ENCODE measurements around the gene GFRA1.

Gene GFRA1, protein sequence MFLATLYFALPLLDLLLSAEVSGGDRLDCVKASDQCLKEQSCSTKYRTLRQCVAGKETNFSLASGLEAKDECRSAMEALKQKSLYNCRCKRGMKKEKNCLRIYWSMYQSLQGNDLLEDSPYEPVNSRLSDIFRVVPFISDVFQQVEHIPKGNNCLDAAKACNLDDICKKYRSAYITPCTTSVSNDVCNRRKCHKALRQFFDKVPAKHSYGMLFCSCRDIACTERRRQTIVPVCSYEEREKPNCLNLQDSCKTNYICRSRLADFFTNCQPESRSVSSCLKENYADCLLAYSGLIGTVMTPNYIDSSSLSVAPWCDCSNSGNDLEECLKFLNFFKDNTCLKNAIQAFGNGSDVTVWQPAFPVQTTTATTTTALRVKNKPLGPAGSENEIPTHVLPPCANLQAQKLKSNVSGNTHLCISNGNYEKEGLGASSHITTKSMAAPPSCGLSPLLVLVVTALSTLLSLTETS

GRCh38 chr10:116272440-116273283 lies at the start of gene GFRA1:
Gene GFRA1 (minus strand): TSS chr10:116273206. CDS start chr10:116272029, 1,177 bp downstream.
- no peak for DNase-seq (ENCODE audit: low read depth)

GRCh38 chr10:116316503-116316902 lies 43.5 kb upstream of the GFRA1 start:
- no peak for DNase-seq (ENCODE audit: low read depth)

- DNase-seq (ENCODE audit: low read depth): no peak
Measured at GRCh38 chr10:116312548-116312947, 39.5 kb upstream of the GFRA1 start.

GRCh38 chr10:116311706-116312490 lies 38.9 kb upstream of the GFRA1 start:
- DNase-seq (ENCODE audit: low read depth): no peak

- DNase-seq (ENCODE audit: low read depth): no peak
Measured at GRCh38 chr10:116311016-116311415, 38.0 kb upstream of the GFRA1 start.

DNA sequence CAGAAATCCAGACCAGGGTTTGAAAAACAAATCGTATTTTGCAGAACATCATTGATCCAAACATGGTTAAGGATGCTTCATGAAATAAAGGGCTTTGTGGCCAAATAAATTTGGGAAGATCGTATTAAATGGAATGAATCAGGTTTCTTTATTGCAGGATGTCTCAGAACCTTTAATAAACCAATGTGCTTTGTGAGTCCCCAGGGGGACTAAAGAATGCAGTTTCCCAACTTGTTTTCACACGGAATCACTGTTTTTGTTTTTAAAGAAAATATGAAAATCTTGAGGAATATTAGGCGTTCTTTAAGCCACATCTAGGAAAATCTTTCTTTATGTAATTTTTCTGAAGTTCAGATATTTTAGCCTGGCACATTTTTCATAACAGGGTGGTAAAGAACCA lies 34.4 kb upstream of the GFRA1 start:
- DNase-seq (ENCODE audit: low read depth): no peak

- no peak for DNase-seq (ENCODE audit: low read depth)
Measured at GRCh38 chr10:116306847-116307246, 33.8 kb upstream of the GFRA1 start.

DNA sequence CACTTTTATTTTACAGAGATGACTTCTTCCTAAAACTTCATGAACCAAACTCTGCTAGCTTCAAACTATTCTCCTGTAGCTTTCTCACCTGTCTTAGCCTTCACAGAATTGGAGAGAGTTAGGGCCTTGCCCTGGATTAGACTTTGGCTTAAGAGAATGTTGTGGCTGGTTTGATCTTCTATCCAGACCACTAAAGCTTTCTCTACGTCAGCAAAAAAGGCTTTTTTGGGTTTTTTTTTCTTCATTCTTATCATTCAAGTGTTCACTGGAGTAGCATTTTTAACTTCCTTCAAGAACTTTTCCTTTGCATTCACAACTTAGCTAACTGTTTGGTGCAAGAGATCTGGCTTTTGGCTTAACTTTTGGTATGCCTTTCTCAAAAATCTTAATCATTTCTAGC lies 31.9 kb upstream of the GFRA1 start:
- DNase-seq (ENCODE audit: low read depth): no peak

GRCh38 chr10:116300542-116300941 lies 27.5 kb upstream of the GFRA1 start:
- no peak for DNase-seq (ENCODE audit: low read depth)

DNA sequence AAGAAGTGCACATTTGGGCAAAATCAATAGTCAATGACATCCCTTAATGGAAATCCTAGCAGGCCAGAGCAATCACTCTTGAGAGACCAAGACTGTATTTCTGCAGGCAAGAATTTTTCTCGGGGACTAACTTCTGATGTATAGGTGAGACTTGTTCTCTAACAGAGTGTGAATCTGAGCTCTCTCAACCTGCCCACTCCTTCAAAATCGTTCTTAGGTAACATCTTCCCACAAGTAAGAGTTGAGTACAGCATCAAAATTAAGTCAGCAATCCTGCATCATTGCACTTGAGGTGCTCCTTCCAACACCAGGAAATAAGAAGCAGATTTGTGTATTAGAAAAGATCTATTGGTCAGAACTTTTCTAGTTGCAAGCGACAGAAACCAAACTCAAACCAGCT lies 25.6 kb upstream of the GFRA1 start:
- no peak for DNase-seq (ENCODE audit: low read depth)

GRCh38 chr10:116296291-116296721 lies 23.3 kb upstream of the GFRA1 start:
- DNase-seq (ENCODE audit: low read depth): no peak

GRCh38 chr10:116292493-116292892 lies 19.5 kb upstream of the GFRA1 start:
- no peak for DNase-seq (ENCODE audit: low read depth)

- DNase-seq (ENCODE audit: low read depth): no peak
Measured at GRCh38 chr10:116289652-116290051, 16.6 kb upstream of the GFRA1 start.

GRCh38 chr10:116287906-116288501 lies 15.0 kb upstream of the GFRA1 start:
- DNase-seq (ENCODE audit: low read depth): no peak

GRCh38 chr10:116286626-116287200 lies 13.7 kb upstream of the GFRA1 start:
- no peak for DNase-seq (ENCODE audit: low read depth)

- DNase-seq (ENCODE audit: low read depth): no peak
Measured at GRCh38 chr10:116281775-116282174, 8.8 kb upstream of the GFRA1 start.

DNA sequence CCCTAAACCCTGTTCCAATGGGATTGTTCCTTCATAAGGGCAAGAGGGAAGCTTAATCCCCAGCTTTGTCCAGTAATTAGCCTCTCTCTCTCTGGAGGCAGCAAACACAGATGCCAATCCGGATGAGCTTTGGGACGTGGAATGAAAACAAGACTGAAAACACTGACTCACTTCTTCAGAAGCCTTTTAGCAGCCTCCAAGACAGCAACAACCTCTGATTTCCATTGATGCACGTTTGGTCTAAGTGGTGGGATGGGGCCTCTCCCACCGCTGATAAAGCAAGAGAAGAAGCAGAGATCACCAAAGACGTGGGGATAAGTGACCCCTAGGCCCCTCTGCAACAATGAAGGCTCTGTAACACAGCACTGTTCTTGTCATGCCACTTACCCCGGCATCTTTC lies 5.8 kb upstream of the GFRA1 start:
- no peak for DNase-seq (ENCODE audit: low read depth)

- no peak for DNase-seq (ENCODE audit: low read depth)
Measured at GRCh38 chr10:116276981-116277380, 4.0 kb upstream of the GFRA1 start.

DNA sequence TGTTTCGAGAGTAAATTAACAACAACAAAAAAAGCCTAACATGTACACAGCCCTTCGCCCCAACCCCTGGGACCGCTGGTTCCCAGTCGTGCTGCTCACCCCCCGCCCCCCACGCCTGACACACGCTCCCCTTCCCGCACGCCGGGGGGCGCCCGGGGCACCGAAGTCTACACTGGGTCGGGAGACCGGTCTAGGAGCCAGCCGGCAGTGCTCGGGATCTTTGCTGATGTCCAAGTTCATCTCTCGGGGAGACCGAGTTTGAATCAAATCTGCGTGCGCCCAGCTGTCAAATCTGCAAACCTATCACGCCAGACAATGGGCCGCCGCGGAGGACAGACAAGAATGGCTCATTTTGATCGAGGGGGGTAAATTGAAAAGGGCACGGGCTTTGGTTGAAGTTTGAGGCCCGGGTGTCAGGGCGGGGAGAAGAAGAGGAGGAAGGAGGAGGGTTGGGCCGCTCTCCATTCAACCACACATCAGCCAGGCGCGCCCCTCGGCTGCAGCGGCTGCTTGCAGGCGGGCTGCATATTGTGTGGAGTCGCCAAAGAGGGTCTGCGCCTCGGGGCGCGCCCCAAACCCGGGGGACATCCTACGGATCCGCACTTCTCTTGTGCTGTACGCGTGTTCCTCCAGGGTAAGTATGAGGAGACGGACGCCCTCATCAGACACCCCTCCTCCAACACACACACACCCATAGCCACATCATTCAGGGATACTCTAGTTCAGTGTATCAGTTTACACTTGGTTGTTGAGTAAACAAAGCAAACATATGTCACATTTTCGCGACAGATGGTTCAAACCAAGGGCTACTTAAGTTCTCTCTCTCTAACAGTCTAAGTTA lies 1.3 kb upstream of the GFRA1 start:
- DNase-seq (ENCODE audit: low read depth): no peak

DNA sequence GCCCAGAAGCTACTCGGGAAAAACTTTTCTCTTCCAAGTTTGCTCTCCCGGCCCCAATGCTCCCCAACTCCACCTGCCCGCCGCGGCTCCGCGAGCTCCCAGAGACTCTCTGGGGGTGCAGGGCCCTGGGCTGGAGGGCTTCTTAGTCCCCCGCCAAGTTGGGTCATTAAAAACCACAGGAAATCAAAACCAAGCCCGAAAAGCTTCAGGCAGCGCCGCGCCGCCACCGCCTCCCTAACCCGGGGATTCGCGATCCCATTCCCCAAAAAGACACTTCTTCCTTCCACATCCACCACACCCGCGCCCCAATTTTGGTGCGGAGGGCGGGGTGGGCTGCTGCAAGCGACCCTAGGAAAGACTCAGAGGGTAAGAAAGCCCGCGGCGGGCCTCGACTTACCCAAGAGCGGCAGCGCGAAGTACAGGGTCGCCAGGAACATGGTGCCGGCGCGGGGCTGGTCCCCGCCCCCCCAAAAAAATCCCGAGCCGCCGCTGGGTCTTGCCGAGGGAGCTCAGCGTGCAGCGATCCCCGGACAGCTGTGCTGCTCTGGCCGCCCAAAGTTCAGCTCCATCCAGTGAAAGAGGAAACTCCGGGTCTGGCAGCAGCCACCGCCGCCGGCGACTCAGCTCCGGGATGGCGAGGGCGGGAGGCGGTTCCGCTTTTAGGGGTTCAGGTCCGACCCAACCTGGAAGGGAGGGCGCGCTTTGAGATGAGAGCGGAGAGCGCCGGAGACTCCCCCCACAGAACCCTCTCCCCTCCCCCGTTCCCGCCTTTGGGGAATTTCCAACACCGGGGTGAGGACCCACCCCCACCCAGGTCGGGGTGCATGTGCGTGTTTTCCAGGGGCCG lies 1.2 kb downstream of the GFRA1 start:
- no peak for DNase-seq (ENCODE audit: low read depth)
